ENCODE measurements around the gene EPS8.

The EPS8 gene

DNA sequence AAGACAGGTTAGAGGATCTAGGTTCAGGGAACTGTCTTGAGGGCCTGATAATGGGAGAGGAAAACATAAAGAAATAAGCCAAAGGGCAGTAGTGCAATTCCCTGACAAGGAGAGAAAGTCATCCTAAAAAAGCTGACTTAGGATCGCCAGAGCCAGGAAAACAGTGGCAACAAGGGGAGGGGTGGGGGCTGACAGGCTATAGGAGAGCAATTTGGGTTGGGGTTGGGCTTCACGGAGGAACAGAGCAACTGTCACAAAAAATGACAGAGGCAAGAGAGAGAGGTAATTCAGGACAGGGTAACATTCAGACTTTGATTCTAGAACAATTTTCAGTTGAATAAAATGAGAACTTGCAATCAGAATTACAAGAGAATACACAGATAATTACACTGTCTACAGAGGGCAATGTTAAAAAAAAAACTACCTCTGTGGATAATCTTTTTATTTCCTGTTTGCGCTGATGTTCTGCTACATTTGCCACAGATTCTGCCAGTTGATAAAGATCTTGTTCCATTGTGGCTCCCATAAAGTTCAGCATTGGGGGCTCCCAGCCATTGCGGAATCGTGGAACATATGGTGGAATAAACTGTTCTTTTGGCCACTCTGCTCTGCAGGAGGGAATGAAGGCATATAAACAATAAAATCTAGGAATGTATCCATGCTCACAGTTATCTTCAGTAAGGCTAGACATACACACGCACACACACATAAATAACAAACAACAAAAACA, 138.6 kb downstream of the EPS8 start:
- Histone ChIP-seq H3F3A (ENCODE audit: insufficient read depth, low read length) (no peaks in the 10 kb centered on the region), H3K9ac (ENCODE audit: low read length) (no peak overlapping the region), H3K79me2 (ENCODE audit: low read length) (no peaks in the 10 kb centered on the region), H3K4me2 (ENCODE audit: low read depth, low read length) (no peak overlapping the region), H2AFZ (ENCODE audit: low read length) (no peak overlapping the region), H3K4me1 (ENCODE audit: low read length) (no peaks in the 10 kb centered on the region), H3K27me3 (replicated peaks; ENCODE audit: insufficient read depth, low read length) (no peaks in the 10 kb centered on the region), H3K9me3 (replicated peaks; ENCODE audit: insufficient read depth, low read length) (no peaks in the 10 kb centered on the region), H3K9me2 (replicated peaks; ENCODE audit: insufficient read depth, low read length) (no peaks in the 10 kb centered on the region), H4K20me1 (ENCODE audit: insufficient read depth, low read length) (no peaks in the 10 kb centered on the region), H3K36me3 (replicated peaks; ENCODE audit: insufficient read depth, low read length) (no peaks in the 10 kb centered on the region), H3K27ac (ENCODE audit: low read length) (no peak overlapping the region), H3K4me3 (ENCODE audit: low read length) (no peak overlapping the region)
- no peak for TF ChIP-seq EZH2 (optimal IDR thresholded peaks at IDR 0.05; ENCODE audit: low read depth, low read length)
- TF ChIP-seq, protein P1, sequence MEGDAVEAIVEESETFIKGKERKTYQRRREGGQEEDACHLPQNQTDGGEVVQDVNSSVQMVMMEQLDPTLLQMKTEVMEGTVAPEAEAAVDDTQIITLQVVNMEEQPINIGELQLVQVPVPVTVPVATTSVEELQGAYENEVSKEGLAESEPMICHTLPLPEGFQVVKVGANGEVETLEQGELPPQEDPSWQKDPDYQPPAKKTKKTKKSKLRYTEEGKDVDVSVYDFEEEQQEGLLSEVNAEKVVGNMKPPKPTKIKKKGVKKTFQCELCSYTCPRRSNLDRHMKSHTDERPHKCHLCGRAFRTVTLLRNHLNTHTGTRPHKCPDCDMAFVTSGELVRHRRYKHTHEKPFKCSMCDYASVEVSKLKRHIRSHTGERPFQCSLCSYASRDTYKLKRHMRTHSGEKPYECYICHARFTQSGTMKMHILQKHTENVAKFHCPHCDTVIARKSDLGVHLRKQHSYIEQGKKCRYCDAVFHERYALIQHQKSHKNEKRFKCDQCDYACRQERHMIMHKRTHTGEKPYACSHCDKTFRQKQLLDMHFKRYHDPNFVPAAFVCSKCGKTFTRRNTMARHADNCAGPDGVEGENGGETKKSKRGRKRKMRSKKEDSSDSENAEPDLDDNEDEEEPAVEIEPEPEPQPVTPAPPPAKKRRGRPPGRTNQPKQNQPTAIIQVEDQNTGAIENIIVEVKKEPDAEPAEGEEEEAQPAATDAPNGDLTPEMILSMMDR (IDR thresholded peaks at IDR 0.05; ENCODE audit: low read length) = no peak
- TF ChIP-seq EZH2phosphoT487 (IDR thresholded peaks at IDR 0.05; ENCODE audit: low read length) = no peak
- no peak for DNase-seq

DNA sequence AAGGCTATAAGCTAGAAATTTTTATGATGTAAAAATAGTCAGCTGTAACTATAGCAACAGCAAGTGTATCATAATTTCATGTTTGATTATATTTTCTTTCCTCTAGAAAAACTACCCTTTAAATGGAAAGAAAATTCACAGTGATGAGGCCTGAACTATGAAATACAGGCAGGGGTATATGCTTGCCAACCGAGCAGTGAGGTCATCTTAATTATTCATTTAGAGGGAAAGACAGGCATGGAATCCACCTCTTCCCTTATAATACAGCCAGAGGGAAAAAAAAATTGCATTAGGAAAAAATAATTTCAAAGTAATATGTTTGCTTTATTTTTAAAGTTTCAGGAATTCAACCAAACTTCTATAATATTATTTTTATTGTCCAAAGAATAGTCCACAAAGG, 139.8 kb downstream of the EPS8 start:
- H3K27me3 ChIP-seq (replicated peaks; ENCODE audit: insufficient read depth, low read length) = no peaks in the 10 kb centered on the region
- H3F3A ChIP-seq (ENCODE audit: insufficient read depth, low read length) = no peaks in the 10 kb centered on the region
- no peak overlapping the region for H3K4me3 ChIP-seq (ENCODE audit: low read length)
- no peaks in the 10 kb centered on the region for H3K4me1 ChIP-seq (ENCODE audit: low read length)
- DNase-seq = no peak
- H2AFZ ChIP-seq (ENCODE audit: low read length) = no peak overlapping the region
- TF ChIP-seq EZH2 (optimal IDR thresholded peaks at IDR 0.05; ENCODE audit: low read depth, low read length) (no peak), EZH2phosphoT487 (IDR thresholded peaks at IDR 0.05; ENCODE audit: low read length) (no peak)
- TF ChIP-seq, protein P1 (IDR thresholded peaks at IDR 0.05; ENCODE audit: low read length) = no peak
- no peaks in the 10 kb centered on the region for H3K9me2 ChIP-seq (replicated peaks; ENCODE audit: insufficient read depth, low read length)
- no peaks in the 10 kb centered on the region for H4K20me1 ChIP-seq (ENCODE audit: insufficient read depth, low read length)
- H3K36me3 ChIP-seq (replicated peaks; ENCODE audit: insufficient read depth, low read length) = no peaks in the 10 kb centered on the region
- H3K79me2 ChIP-seq (ENCODE audit: low read length) = no peaks in the 10 kb centered on the region
- H3K4me2 ChIP-seq (ENCODE audit: low read depth, low read length) = no peak overlapping the region
- no peak overlapping the region for H3K9ac ChIP-seq (ENCODE audit: low read length)
- no peak overlapping the region for H3K27ac ChIP-seq (ENCODE audit: low read length)
- no peaks in the 10 kb centered on the region for H3K9me3 ChIP-seq (replicated peaks; ENCODE audit: insufficient read depth, low read length)

DNA sequence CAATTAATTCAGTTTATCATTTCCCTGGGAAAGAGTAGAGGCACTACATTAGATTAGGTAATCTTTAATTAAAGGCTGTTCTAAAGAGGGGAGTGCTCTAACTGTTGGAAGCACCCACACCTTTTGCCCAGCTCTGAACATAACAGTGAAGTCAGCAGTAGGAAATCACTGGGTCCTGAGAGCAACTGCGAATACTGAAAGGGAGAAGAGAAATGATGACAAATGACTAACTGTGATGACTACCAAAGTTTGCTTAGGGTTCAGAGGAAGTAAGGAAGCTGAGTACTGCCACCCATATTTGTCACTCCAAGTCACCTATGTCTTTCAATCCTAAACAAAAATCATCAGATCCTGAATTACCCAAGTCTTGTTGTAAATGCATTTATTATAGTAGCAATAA, 140.6 kb downstream of the EPS8 start:
- no peak overlapping the region for H3K4me2 ChIP-seq (ENCODE audit: low read depth, low read length)
- no peaks in the 10 kb centered on the region for H3K9me3 ChIP-seq (replicated peaks; ENCODE audit: insufficient read depth, low read length)
- DNase-seq = no peak
- no peaks in the 10 kb centered on the region for H3K36me3 ChIP-seq (replicated peaks; ENCODE audit: insufficient read depth, low read length)
- H3K9ac ChIP-seq (ENCODE audit: low read length) = no peak overlapping the region
- H3F3A ChIP-seq (ENCODE audit: insufficient read depth, low read length) = no peaks in the 10 kb centered on the region
- no peak for TF ChIP-seq EZH2phosphoT487 (IDR thresholded peaks at IDR 0.05; ENCODE audit: low read length)
- no peak for TF ChIP-seq EZH2 (optimal IDR thresholded peaks at IDR 0.05; ENCODE audit: low read depth, low read length)
- TF ChIP-seq, protein P1 (IDR thresholded peaks at IDR 0.05; ENCODE audit: low read length) = no peak
- H3K9me2 ChIP-seq (replicated peaks; ENCODE audit: insufficient read depth, low read length) = no peaks in the 10 kb centered on the region
- no peak overlapping the region for H2AFZ ChIP-seq (ENCODE audit: low read length)
- no peak overlapping the region for H3K27ac ChIP-seq (ENCODE audit: low read length)
- no peak overlapping the region for H3K4me3 ChIP-seq (ENCODE audit: low read length)
- no peaks in the 10 kb centered on the region for H4K20me1 ChIP-seq (ENCODE audit: insufficient read depth, low read length)
- no peaks in the 10 kb centered on the region for H3K79me2 ChIP-seq (ENCODE audit: low read length)
- H3K4me1 ChIP-seq (ENCODE audit: low read length) = no peaks in the 10 kb centered on the region
- H3K27me3 ChIP-seq (replicated peaks; ENCODE audit: insufficient read depth, low read length) = no peaks in the 10 kb centered on the region

Data from MM.1S (cell line).